ENCODE measurements around the gene EIF4E1B. TPM values are rescaled to one million over a fixed set of nuclear protein-coding genes. Genes with fewer than 3 reads are reported as not detected.

EIF4E1B gene
- total RNA-seq, 4 donors from 2014 or later = not detected

GRCh38 chr5:176673651-176674583 lies 43.4 kb downstream of the EIF4E1B start:
- H3K36me3 ChIP-seq = no peaks in the 10 kb centered on the region
- no peak overlapping the region for H3K27ac ChIP-seq
- intact Hi-C loops (cut with DNase I) = no loop called here
- H3K4me1 ChIP-seq = no peaks in the 10 kb centered on the region
- DNase-seq = no peak
- no peaks in the 10 kb centered on the region for H3K9me3 ChIP-seq
- TF ChIP-seq CTCF (IDR thresholded peaks at IDR 0.05) = no peak
- TF ChIP-seq POLR2A (IDR thresholded peaks at IDR 0.05) = no peak
- no peaks in the 10 kb centered on the region for H3K27me3 ChIP-seq
- WGBS, 2 donors = 84 to 92% methylated on average over 15 to 17 of the region's 18 CpGs
- no peak overlapping the region for H3K4me3 ChIP-seq (replicated peaks in 1 of 3)

GRCh38 chr5:176674799-176675198 lies 44.3 kb downstream of the EIF4E1B start:
- 83 to 88% methylated on average over 17 of the region's 17 CpGs for WGBS, 2 donors
- Histone ChIP-seq H3K9me3 (no peaks in the 10 kb centered on the region), H3K36me3 (no peaks in the 10 kb centered on the region), H3K27me3 (peaks cover 2% of the 10 kb centered on the region), H3K4me1 (no peaks in the 10 kb centered on the region), H3K4me3 (replicated peaks in 1 of 3) (no peak overlapping the region), H3K27ac (no peak overlapping the region)
- no peak for DNase-seq
- intact Hi-C loops (cut with DNase I) = no loop called here
- TF ChIP-seq POLR2A (IDR thresholded peaks at IDR 0.05) (no peak), CTCF (IDR thresholded peaks at IDR 0.05) (no peak)

- Histone ChIP-seq H3K27ac (no peak overlapping the region), H3K9me3 (no peaks in the 10 kb centered on the region), H3K4me1 (no peaks in the 10 kb centered on the region), H3K27me3 (peaks cover 11% of the 10 kb centered on the region), H3K4me3 (replicated peaks in 1 of 3) (no peak overlapping the region), H3K36me3 (no peaks in the 10 kb centered on the region)
- DNase-seq = no peak
- intact Hi-C loops (cut with DNase I) = no loop called here
- TF ChIP-seq CTCF (IDR thresholded peaks at IDR 0.05) (peak in 2 of 6 experiments; percentile 9 to 17), POLR2A (IDR thresholded peaks at IDR 0.05) (no peak)
- 64 to 69% methylated on average over 19 of the region's 19 CpGs for WGBS, 2 donors
Observed at GRCh38 chr5:176675676-176676360, 45.3 kb downstream of the EIF4E1B start.

GRCh38 chr5:176676361-176676824 lies 45.9 kb downstream of the EIF4E1B start:
- H3K4me3 ChIP-seq (replicated peaks in 1 of 3) = no peak overlapping the region
- H3K4me1 ChIP-seq = no peaks in the 10 kb centered on the region
- peaks cover 11% of the 10 kb centered on the region for H3K27me3 ChIP-seq
- DNase-seq = peak; percentile 37 to 46
- no peak for TF ChIP-seq CTCF (IDR thresholded peaks at IDR 0.05)
- intact Hi-C loops (cut with DNase I) = no loop called here
- no peak overlapping the region for H3K27ac ChIP-seq
- no peaks in the 10 kb centered on the region for H3K36me3 ChIP-seq
- no peaks in the 10 kb centered on the region for H3K9me3 ChIP-seq
- WGBS, 2 donors = 38 to 44% methylated on average over 6 to 7 of the region's 10 CpGs

Data from thyroid gland (tissue), 4 donors.